ENCODE results near the gene WWOX.

DNA sequence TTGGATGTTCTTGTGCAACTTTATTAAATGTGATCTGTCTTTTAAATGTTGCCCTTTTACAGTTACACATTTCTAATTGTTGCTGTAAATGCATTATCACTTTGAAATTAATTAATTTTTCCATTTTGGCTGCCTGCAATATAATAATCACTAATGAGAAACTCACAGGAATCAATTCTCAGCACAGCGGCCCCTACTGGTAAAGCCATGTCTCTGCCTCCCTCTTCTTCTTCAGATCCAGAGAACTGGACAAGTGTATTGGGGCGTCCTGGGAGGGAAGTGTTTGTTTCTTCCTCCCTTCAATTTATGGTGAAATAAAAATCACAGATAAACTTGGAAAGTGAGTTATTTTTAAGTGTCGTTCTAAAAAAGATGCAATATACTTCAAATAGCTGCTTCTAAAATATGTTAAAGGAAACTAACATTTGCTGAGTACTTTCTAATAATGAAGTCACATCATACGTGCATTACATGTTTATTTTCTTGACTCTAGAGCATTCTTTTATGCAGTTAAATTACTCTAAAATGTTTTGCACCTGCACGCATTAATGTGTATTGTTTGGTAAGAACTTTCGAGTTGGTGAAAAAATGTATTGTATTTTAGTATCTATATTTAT lies 338.0 kb downstream of the WWOX start:
- TF ChIP-seq EZH2 (IDR thresholded peaks at IDR 0.05; ENCODE audit: borderline replicate concordance, low read depth, low read length, severe bottlenecking) (no peak), CTCF (IDR thresholded peaks at IDR 0.05; ENCODE audit: borderline replicate concordance, extremely low read depth, low read length, poor library complexity, severe bottlenecking) (peak; percentile 64)
